ENCODE data around the gene NUFIP1. TPM values are rescaled to one million over a fixed set of nuclear protein-coding genes. Genes with fewer than 3 reads are reported as not detected.

NUFIP1 gene
- total and polyA plus RNA-seq, 2 of the 8 experiments (the other 6 are each of a cell fraction or from before 2014, with no cell fraction given) = 4.6 to 16.6 TPM

DNA sequence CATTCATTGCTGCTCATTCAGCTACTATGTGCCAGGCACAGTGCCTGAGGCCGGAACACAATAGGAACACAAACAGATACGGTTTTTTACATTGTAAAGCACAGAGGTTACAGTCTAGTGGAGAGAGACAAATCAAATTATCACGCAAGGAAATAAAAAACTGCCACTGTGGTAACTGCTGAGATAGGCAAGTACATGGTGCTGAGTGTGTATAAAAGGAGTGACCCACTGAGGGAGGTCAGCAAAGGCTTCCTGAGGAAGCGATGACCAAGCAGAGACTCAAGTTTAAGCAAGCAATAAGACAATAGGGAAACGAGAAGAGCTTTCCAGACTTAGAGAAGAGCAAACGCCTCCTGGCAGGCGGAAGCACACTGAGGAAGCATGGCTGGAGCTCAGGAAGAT is 56.4 kb downstream of the NUFIP1 start:
- H3K79me2 ChIP-seq (ENCODE audit: control insufficient read depth in 1 of 2, insufficient read depth in 2 of 2, low read length in 2 of 2) = no peaks in the 10 kb centered on the region
- no peak overlapping the region for H3K27ac ChIP-seq (ENCODE audit: low read depth, low read length)
- H3K56ac ChIP-seq (replicated peaks; ENCODE audit: insufficient read length, low read depth, low read length) = no peak overlapping the region
- no peak overlapping the region for H2AFZ ChIP-seq (ENCODE audit: low read length)
- no peaks in the 10 kb centered on the region for H4K20me1 ChIP-seq (replicated peaks in 1 of 2; ENCODE audit: control insufficient read depth in 1 of 2, insufficient read depth in 2 of 2, low read length in 2 of 2)
- H3K4me2 ChIP-seq (ENCODE audit: insufficient read depth in 1 of 2, low read depth in 2 of 2, low read length in 2 of 2) = no peak overlapping the region
- no peak overlapping the region for H2BK20ac ChIP-seq (ENCODE audit: low read length)
- H3K14ac ChIP-seq (ENCODE audit: insufficient read length) = no peak overlapping the region
- no peaks in the 10 kb centered on the region for H3K79me1 ChIP-seq (ENCODE audit: low read depth, low read length)
- H2BK5ac ChIP-seq (ENCODE audit: low read depth, low read length) = no peak overlapping the region
- no peaks in the 10 kb centered on the region for H3K36me3 ChIP-seq (ENCODE audit: control insufficient read depth in 2 of 4, insufficient read depth in 4 of 4, low read length in 3 of 4)
- no peak overlapping the region for H3K23ac ChIP-seq (ENCODE audit: insufficient read length)
- H2BK15ac ChIP-seq (ENCODE audit: low read length) = no peak overlapping the region
- peaks cover 0 to 5% of the 10 kb centered on the region in 2 experiments; a peak in 1 of 4 replicates for H3K9me3 ChIP-seq (ENCODE audit: insufficient read depth in 2 of 2, low read depth in 1 of 2, low read length in 1 of 2)
- no peak overlapping the region for H2BK120ac ChIP-seq (replicated peaks; ENCODE audit: low read depth, low read length)
- DNase-seq (ENCODE audit: low read depth in 1 of 2, low spot score in 2 of 2) = no peak
- H4K8ac ChIP-seq (ENCODE audit: extremely low read depth, insufficient read depth, low read length) = no peak overlapping the region
- H2BK12ac ChIP-seq (ENCODE audit: low read depth, low read length) = no peak overlapping the region
- ChIA-PET POLR2A (ENCODE audit: partially characterized antibody) (interaction anchor here (0.6 to 2.3 kb wide), 4 partner anchors 11 to 468 kb away, joined by 3 to 7 read pairs (median 3); no protein-coding TSS in a partner anchor), CTCF (ENCODE audit: partially characterized antibody) (interaction anchor here (0.9 to 2.2 kb wide), 2 partner anchors 8 to 14 kb away, joined by 3 to 4 read pairs; no protein-coding TSS in a partner anchor)
- H3K27me3 ChIP-seq (replicated peaks in 1 of 4; ENCODE audit: control insufficient read depth in 3 of 4, extremely low read depth in 1 of 4, insufficient read depth in 3 of 4, low read length in 3 of 4) = no peaks in the 10 kb centered on the region
- no peaks in the 10 kb centered on the region for H3K23me2 ChIP-seq (ENCODE audit: low read depth, low read length)
- 90% methylated on average over 7 of the region's 7 CpGs; no CpG with 5 or more reads in 1 of the 2 experiments for WGBS, 2 experiments (ENCODE audit: extremely low coverage in 1 of 2, insufficient coverage in 1 of 2, insufficient read length in 1 of 2, insufficient replicate concordance in 2 of 2, low coverage in 1 of 2, low lambda C conversion rate in 2 of 2, missing lambda C conversion rate in 1 of 2)
- peaks cover 0 to 6% (median 0%) of the 10 kb centered on the region in 4 experiments; a peak in 2 of 7 replicates for H3K4me1 ChIP-seq (replicated peaks in 1 of 4; ENCODE audit: control insufficient read depth in 3 of 4, insufficient read depth in 4 of 4, low read length in 3 of 4)
- H2AK5ac ChIP-seq (ENCODE audit: low read depth, low read length) = no peak overlapping the region
- FAIRE-seq = no peak
- H3K4ac ChIP-seq (replicated peaks; ENCODE audit: insufficient read length, low read depth, low read length) = no peak overlapping the region
- H3K9ac ChIP-seq (replicated peaks in 1 of 4; ENCODE audit: extremely low read depth in 1 of 4, low read depth in 3 of 4, low read length in 3 of 4) = no peak overlapping the region
- no peak overlapping the region for H3K18ac ChIP-seq (ENCODE audit: extremely low read depth, low read length)
- no peak overlapping the region for H3K4me3 ChIP-seq (ENCODE audit: extremely low read depth in 1 of 4, insufficient read depth in 2 of 4, low read depth in 3 of 4, low read length in 4 of 4)
- H4K91ac ChIP-seq (replicated peaks; ENCODE audit: insufficient read length, low read length) = no peak overlapping the region
- no peak overlapping the region for H4K5ac ChIP-seq (ENCODE audit: insufficient read length, low read depth, low read length)
- TF ChIP-seq SAP30 (IDR thresholded peaks at IDR 0.05; ENCODE audit: insufficient read depth, insufficient replicate concordance, low read length) = no peak
- TF ChIP-seq CEBPB (IDR thresholded peaks at IDR 0.05; ENCODE audit: low read depth, low read length) = no peak
- no peak for TF ChIP-seq TAF1 (IDR thresholded peaks at IDR 0.05; ENCODE audit: low read depth, low read length)
- no peak for TF ChIP-seq CBX5 (IDR thresholded peaks at IDR 0.05; ENCODE audit: low read depth, low read length)
- no peak for TF ChIP-seq ZNF274 (IDR thresholded peaks at IDR 0.05; ENCODE audit: borderline replicate concordance, extremely low read depth, low read length)
- TF ChIP-seq E2F6 (IDR thresholded peaks at IDR 0.05) = no peak
